HCT116 (cell line): ENCODE measurements around the gene EGFR.

ENCODE experiments used
- CTCF ChIP-seq, 3 experiments: fragments of 200-600 bp in 1 of 3; sonication (generic) in 1 of 3; IDR thresholded peaks in 2 of 3; conservative IDR thresholded peaks in 1 of 3; 2 replicates each; pipeline ENCODE4 v1.5.1; 2012 to 2017; ENCODE audit warnings: low read depth in 2 of 3, low read length in 2 of 3, antibody characterized with exemption in 1 of 3, borderline replicate concordance in 1 of 3, control low read depth in 1 of 3, mild to moderate bottlenecking in 1 of 3, mixed read lengths in 1 of 3, mixed run types in 1 of 3, moderate library complexity in 1 of 3; ENCODE audit not compliant: insufficient read depth in 1 of 3
- EGR1 ChIP-seq: IDR thresholded peaks from 2 replicates; pipeline ENCODE4 v1.6.1; 2012; ENCODE audit warnings: low read depth
- ELF1 ChIP-seq: IDR thresholded peaks from 2 replicates; pipeline ENCODE4 v1.6.1; 2012; ENCODE audit warnings: low read depth, borderline replicate concordance
- POLR2A ChIP-seq: IDR thresholded peaks from 2 replicates; pipeline ENCODE4 v1.7.0; 2011; ENCODE audit warnings: borderline replicate concordance; ENCODE audit not compliant: insufficient read depth, insufficient read length; ENCODE audit errors: extremely low read depth
- POLR2AphosphoS5 ChIP-seq: IDR thresholded peaks from 2 replicates; pipeline ENCODE4 v1.6.1; 2011; ENCODE audit warnings: mild to moderate bottlenecking, low read depth, low read length, moderate library complexity
- TF ChIP-seq, protein P1 (sequence below): IDR thresholded peaks from 2 replicates; pipeline ENCODE4 v1.6.1; 2012

GRCh38 chr7:55073051-55073511, 54.3 kb downstream of the EGFR start:
- TF ChIP-seq EGR1 (no peak), CTCF (IDR thresholded peaks at IDR 0.05 in 2 of 3, conservative IDR thresholded peaks at IDR 0.05 in 1 of 3; ENCODE audit: borderline replicate concordance in 1 of 3, insufficient read depth in 1 of 3, low read depth in 2 of 3, low read length in 2 of 3) (no peak), ELF1 (no peak), POLR2AphosphoS5 (no peak), POLR2A (no peak)
- TF ChIP-seq, protein P1, sequence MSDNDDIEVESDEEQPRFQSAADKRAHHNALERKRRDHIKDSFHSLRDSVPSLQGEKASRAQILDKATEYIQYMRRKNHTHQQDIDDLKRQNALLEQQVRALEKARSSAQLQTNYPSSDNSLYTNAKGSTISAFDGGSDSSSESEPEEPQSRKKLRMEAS = no peak
